ENCODE results near the gene TRAPPC6A. TPM values are rescaled to one million over a fixed set of nuclear protein-coding genes. Genes with fewer than 3 reads are reported as not detected.
A peak's percentile ranks its signal among the peaks of the same experiment; 100 is the strongest.

TRAPPC6A gene
- total RNA-seq, 2 experiments from 2014 or later = 55.1 to 64.2 TPM

- H3K9me3 Mint-ChIP-seq = no peaks in the 10 kb centered on the region
- H3K27me3 Mint-ChIP-seq = no peaks in the 10 kb centered on the region
- no peak for DNase-seq
- H3K36me3 Mint-ChIP-seq (ENCODE audit: low read depth) = peaks cover 2% of the 10 kb centered on the region
- H3K4me3 Mint-ChIP-seq = no peak overlapping the region
- peaks cover 4% of the 10 kb centered on the region for H3K4me1 Mint-ChIP-seq
- POLR2A ChIA-PET = no interaction called here
- CTCF ChIA-PET = interaction anchor here (0.7 kb wide), 1 partner anchor 1485 kb away, joined by 5 read pairs; no protein-coding TSS in a partner anchor
- no peak overlapping the region for H3K27ac Mint-ChIP-seq
These were observed 40.8 kb downstream of the TRAPPC6A start for GRCh38 chr19:45137179-45137761.

DNA sequence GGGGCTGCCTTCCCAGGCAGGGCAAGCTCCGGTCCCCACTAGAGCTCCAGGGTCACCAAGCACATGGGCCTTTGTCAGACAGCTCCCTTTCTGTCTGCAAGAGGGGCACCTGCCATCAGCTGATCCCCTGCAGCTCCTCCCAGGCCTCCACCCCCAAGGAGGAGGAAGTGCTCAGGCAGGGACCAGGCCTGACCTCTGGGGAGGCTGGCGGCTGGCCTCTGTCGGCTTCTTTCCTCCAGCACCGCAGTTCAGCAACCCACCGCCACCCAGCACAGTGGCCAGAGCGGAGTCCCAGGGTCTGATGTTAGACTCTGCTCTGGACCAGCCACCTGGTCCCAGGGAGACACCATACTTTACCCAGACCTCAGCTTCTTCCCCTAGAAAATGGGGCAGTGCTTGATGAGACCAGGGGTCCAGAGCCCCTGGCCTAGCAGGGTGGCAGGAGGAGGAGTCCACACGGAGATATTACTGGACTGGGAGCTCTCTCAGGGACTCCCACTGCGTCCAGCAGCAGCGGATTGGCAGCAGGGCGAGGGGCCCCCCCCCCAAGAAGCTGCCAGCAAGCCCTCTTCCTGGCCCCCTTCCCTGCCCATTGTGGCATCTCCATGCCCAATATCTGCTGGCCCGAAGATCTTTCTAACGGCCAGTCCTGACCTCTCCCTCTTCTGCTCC, 41.4 kb downstream of the TRAPPC6A start:
- no peak overlapping the region for H3K4me3 Mint-ChIP-seq

DNA sequence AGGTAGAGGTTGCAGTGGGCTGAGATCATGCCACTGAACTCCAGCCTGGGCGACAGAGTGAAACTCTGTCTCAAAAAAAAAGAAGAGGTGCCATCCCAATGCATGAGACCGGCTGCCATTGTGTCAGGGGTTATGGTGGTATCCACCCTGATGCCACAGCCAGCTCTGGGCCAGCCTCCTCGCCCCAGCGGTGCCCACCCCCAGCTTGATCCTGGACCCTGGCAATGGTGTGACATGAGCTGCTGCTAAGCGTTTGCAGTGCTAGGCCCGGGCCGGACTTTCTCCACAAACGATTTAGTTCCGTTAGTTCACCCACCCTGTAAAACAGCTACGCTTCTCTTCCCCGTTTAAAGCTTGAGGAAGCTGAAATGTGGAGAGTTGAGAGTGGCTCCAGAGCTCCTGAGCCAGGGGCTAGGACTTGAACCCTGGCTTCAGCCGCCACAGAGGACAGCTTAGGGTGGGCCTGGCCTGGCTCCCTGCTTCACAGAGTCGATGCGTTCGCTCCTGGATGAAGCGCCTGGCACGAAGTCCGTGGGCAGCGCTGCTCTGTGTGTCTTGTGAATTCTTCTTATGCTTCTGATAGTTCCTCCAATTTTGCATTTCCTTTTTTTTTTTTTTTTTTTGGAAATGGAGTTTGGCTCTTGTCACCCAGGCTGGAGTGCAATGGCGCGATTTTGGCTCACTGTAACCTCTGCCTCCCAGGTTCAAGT, 42.7 kb downstream of the TRAPPC6A start:
- no peaks in the 10 kb centered on the region for H3K36me3 Mint-ChIP-seq (ENCODE audit: low read depth)
- no peaks in the 10 kb centered on the region for H3K9me3 Mint-ChIP-seq
- H3K4me3 Mint-ChIP-seq = no peak overlapping the region
- POLR2A ChIA-PET = no interaction called here
- CTCF ChIA-PET = interaction anchor here (1.6 kb wide), 1 partner anchor 17 kb away, joined by 6 read pairs; no protein-coding TSS in a partner anchor
- peaks cover 11% of the 10 kb centered on the region for H3K4me1 Mint-ChIP-seq
- DNase-seq = no peak
- no peak overlapping the region for H3K27ac Mint-ChIP-seq
- H3K27me3 Mint-ChIP-seq = no peaks in the 10 kb centered on the region

More for the DNA sequence above, 41.4 kb downstream of the TRAPPC6A start:
- Mint-ChIP-seq H3K27ac (no peak overlapping the region), H3K4me1 (peaks cover 4% of the 10 kb centered on the region), H3K9me3 (no peaks in the 10 kb centered on the region), H3K36me3 (ENCODE audit: low read depth) (peaks cover 2% of the 10 kb centered on the region), H3K27me3 (no peaks in the 10 kb centered on the region)
- ChIA-PET POLR2A (interaction anchor here (0.6 kb wide), 1 partner anchor 29 kb away, joined by 3 read pairs; no protein-coding TSS in a partner anchor), CTCF (interaction anchor here (0.7 to 1.6 kb wide), 2 partner anchors 19 to 1485 kb away, joined by 5 to 6 read pairs; no protein-coding TSS in a partner anchor)
- DNase-seq = no peak

- ChIA-PET POLR2A (no interaction called here), CTCF (no interaction called here)
- H3K27ac Mint-ChIP-seq = no peak overlapping the region
- no peaks in the 10 kb centered on the region for H3K27me3 Mint-ChIP-seq
- no peak overlapping the region for H3K4me3 Mint-ChIP-seq
- no peaks in the 10 kb centered on the region for H3K36me3 Mint-ChIP-seq (ENCODE audit: low read depth)
- H3K4me1 Mint-ChIP-seq = peaks cover 11% of the 10 kb centered on the region
- no peaks in the 10 kb centered on the region for H3K9me3 Mint-ChIP-seq
- DNase-seq = no peak
These were observed 44.4 kb downstream of the TRAPPC6A start for GRCh38 chr19:45133661-45134060.

GRCh38 chr19:45130888-45131615, 47.0 kb downstream of the TRAPPC6A start:
- DNase-seq = no peak
- H3K36me3 Mint-ChIP-seq (ENCODE audit: low read depth) = no peaks in the 10 kb centered on the region
- ChIA-PET CTCF (no interaction called here), POLR2A (no interaction called here)
- H3K27ac Mint-ChIP-seq = no peak overlapping the region
- H3K4me3 Mint-ChIP-seq = no peak overlapping the region
- H3K4me1 Mint-ChIP-seq = peaks cover 11% of the 10 kb centered on the region
- no peaks in the 10 kb centered on the region for H3K9me3 Mint-ChIP-seq
- no peaks in the 10 kb centered on the region for H3K27me3 Mint-ChIP-seq

GRCh38 chr19:45130236-45130635, 47.8 kb downstream of the TRAPPC6A start:
- Mint-ChIP-seq H3K27me3 (no peaks in the 10 kb centered on the region), H3K9me3 (no peaks in the 10 kb centered on the region), H3K27ac (no peak overlapping the region), H3K4me3 (no peak overlapping the region), H3K4me1 (peaks cover 14% of the 10 kb centered on the region), H3K36me3 (ENCODE audit: low read depth) (no peaks in the 10 kb centered on the region)
- POLR2A ChIA-PET = no interaction called here
- CTCF ChIA-PET = no interaction called here
- DNase-seq = no peak

GRCh38 chr19:45128806-45129205, 49.2 kb downstream of the TRAPPC6A start:
- H3K4me3 Mint-ChIP-seq = no peak overlapping the region
- POLR2A ChIA-PET = no interaction called here
- CTCF ChIA-PET = no interaction called here

DNA sequence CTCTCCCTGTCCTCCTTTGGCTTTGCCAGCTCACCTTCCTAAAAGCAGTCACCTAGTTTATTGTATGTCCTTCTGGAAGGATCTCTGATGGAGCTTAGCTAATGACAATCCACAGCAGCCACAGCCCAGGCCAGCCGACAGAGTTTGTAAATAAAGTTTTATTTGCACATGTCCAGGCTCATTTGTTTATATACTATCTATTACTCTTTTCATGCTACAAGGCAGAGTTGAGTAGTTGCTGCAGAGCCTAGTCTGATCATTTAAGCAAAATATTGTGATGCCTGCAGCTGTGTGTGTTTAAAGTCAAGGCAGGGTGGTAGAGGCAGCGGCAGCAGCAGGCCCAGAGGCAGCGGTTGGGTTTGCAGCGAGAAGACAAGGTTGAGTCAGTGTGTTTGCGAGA, 49.9 kb downstream of the TRAPPC6A start:
- no peaks in the 10 kb centered on the region for H3K36me3 Mint-ChIP-seq (ENCODE audit: low read depth)
- H3K9me3 Mint-ChIP-seq = no peaks in the 10 kb centered on the region
- H3K27ac Mint-ChIP-seq = no peak overlapping the region
- H3K4me3 Mint-ChIP-seq = no peak overlapping the region
- ChIA-PET POLR2A (no interaction called here), CTCF (no interaction called here)
- no peak for DNase-seq
- H3K4me1 Mint-ChIP-seq = peaks cover 15% of the 10 kb centered on the region
- H3K27me3 Mint-ChIP-seq = no peaks in the 10 kb centered on the region

More at GRCh38 chr19:45128806-45129205, 49.2 kb downstream of the TRAPPC6A start:
- H3K36me3 Mint-ChIP-seq (ENCODE audit: low read depth) = no peaks in the 10 kb centered on the region
- no peaks in the 10 kb centered on the region for H3K27me3 Mint-ChIP-seq
- no peak overlapping the region for H3K27ac Mint-ChIP-seq
- DNase-seq = no peak
- no peaks in the 10 kb centered on the region for H3K9me3 Mint-ChIP-seq
- peaks cover 15% of the 10 kb centered on the region for H3K4me1 Mint-ChIP-seq

GRCh38 chr19:45126654-45127053, 51.4 kb downstream of the TRAPPC6A start:
- peaks cover 24% of the 10 kb centered on the region for H3K4me1 Mint-ChIP-seq
- POLR2A ChIA-PET = no interaction called here
- no peaks in the 10 kb centered on the region for H3K27me3 Mint-ChIP-seq
- no peak for DNase-seq
- H3K27ac Mint-ChIP-seq = no peak overlapping the region
- H3K4me3 Mint-ChIP-seq = no peak overlapping the region
- CTCF ChIA-PET = interaction anchor here (0.9 to 2.4 kb wide), 3 partner anchors 12 to 35 kb away, joined by 3 to 10 read pairs (median 4); no protein-coding TSS in a partner anchor
- H3K9me3 Mint-ChIP-seq = no peaks in the 10 kb centered on the region
- no peaks in the 10 kb centered on the region for H3K36me3 Mint-ChIP-seq (ENCODE audit: low read depth)

DNA sequence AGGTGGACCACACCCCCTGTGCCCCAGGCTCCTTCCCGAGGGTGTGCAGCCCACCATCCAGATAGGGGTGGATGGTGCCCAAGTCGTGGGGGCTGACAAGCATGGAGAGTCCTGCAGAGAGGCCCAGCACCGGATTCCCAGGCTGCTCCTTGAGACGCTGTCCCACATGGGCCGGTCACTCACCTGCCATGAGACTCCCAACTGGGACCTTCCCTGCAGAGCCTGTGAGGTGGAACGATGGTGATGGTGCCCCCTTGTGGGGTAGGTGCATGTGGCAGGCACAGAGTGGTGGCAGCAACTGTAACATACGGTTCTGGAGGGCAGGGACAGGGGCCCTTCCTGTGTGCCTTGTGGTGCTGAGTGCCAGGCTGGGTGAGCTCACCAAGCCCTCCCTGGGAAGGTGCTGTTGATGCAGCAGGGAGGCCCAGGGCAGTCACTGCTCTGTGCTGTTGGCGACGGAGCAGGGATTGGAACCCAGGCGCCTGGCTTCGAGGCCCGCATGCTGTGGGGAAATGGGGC, 52.0 kb downstream of the TRAPPC6A start:
- no peaks in the 10 kb centered on the region for H3K9me3 Mint-ChIP-seq
- DNase-seq = peak; percentile 81
- CTCF ChIA-PET = interaction anchor here (0.9 to 2.4 kb wide), 4 partner anchors 12 to 34 kb away, joined by 3 to 10 read pairs (median 4); no protein-coding TSS in a partner anchor
- H3K36me3 Mint-ChIP-seq (ENCODE audit: low read depth) = no peaks in the 10 kb centered on the region
- H3K4me3 Mint-ChIP-seq = no peak overlapping the region
- peaks cover 24% of the 10 kb centered on the region for H3K4me1 Mint-ChIP-seq
- no peaks in the 10 kb centered on the region for H3K27me3 Mint-ChIP-seq
- H3K27ac Mint-ChIP-seq = no peak overlapping the region
- POLR2A ChIA-PET = no interaction called here

DNA sequence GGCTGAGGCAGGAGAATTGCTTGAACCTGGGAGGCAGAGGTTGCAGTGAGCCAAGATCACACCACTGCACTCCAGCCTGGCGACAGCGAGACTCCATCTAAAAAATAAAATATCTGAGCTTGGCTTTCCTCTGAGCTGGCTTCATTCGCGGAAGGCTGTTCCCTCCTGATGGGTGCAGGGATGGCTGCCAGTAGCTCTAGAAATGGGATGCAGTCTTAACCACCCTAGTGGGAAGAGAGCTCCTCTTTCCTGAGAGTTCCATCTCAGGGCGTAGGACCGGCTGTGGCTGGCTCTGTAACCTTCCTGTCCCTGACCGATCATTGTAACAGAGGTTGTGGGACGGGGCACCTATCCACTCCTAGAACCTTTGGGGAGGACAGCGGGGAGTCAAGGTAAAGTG, 52.7 kb downstream of the TRAPPC6A start:
- ChIA-PET CTCF (interaction anchor here (0.9 to 2.4 kb wide), 5 partner anchors 11 to 121 kb away, joined by 3 to 10 read pairs (median 5); no protein-coding TSS in a partner anchor), POLR2A (no interaction called here)
- Mint-ChIP-seq H3K36me3 (ENCODE audit: low read depth) (no peaks in the 10 kb centered on the region), H3K4me1 (peaks cover 29% of the 10 kb centered on the region), H3K27me3 (no peaks in the 10 kb centered on the region), H3K9me3 (no peaks in the 10 kb centered on the region), H3K27ac (no peak overlapping the region), H3K4me3 (no peak overlapping the region)
- DNase-seq = no peak

DNA sequence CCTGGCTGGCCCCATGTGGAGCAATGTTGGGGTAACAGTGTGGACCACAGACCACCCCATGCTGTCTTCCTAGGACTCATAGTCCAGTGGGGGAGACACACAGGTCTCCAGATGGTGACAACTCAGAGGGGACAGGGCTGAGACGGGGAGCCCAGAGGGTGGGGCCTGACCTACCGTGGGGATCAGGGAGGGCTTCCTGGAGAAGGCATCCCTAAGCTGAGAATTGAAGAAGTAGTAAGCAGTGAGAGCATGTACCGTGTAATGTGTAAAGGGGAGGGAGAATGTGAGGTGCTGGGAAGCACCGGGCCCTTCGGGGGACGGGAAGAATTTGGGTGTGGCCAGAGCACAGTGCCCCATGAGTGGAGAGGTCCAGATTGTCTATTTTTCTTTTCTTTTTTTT, 54.0 kb downstream of the TRAPPC6A start:
- peak overlapping the region; percentile 3 for H3K27ac Mint-ChIP-seq
- no peak overlapping the region for H3K4me3 Mint-ChIP-seq
- H3K4me1 Mint-ChIP-seq = peaks cover 38% of the 10 kb centered on the region
- POLR2A ChIA-PET = no interaction called here
- CTCF ChIA-PET = interaction anchor here (1.6 kb wide), 1 partner anchor 65 kb away, joined by 5 read pairs; no protein-coding TSS in a partner anchor
- H3K36me3 Mint-ChIP-seq (ENCODE audit: low read depth) = no peaks in the 10 kb centered on the region
- no peaks in the 10 kb centered on the region for H3K27me3 Mint-ChIP-seq
- H3K9me3 Mint-ChIP-seq = no peaks in the 10 kb centered on the region
- no peak for DNase-seq
